ENCODE data around the gene ADAM23.

Gene ADAM23

DNA sequence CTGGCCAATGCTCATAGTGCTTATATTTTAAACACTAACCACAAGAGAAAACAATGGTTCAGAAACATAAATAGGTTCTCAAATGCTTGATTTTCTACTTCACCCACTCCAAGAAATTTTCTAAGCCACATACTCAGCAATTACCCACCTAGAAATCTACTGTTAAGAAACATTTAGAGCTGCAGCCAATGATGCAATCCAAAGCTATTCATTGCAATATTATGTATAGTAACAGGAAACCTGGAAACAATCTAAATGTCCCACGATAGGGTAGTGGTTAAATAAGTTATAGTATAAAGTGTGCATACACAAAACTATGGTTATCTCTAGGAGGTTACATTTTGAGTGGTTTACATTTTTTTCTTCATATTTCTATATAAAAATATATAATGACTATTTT lies 204.7 kb downstream of the ADAM23 start:
- no peak overlapping the region for H3K4me3 Mint-ChIP-seq

GRCh38 chr2:206657087-206657486 lies 213.8 kb downstream of the ADAM23 start:
- H3K27me3 Mint-ChIP-seq = peaks cover 13% of the 10 kb centered on the region
- DNase-seq (ENCODE audit: low spot score in 2 of 2) (no peak), ATAC-seq (replicated peaks; ENCODE audit: extremely low read depth, poor library complexity, severe bottlenecking) (no peak)
- no peaks in the 10 kb centered on the region for H3K36me3 Mint-ChIP-seq (ENCODE audit: insufficient read depth)
- no peak overlapping the region for H3K27ac Mint-ChIP-seq (ENCODE audit: low read depth)
- H3K9me3 Mint-ChIP-seq = no peaks in the 10 kb centered on the region
- no peak overlapping the region for H3K4me3 Mint-ChIP-seq
- H3K4me1 Mint-ChIP-seq = no peaks in the 10 kb centered on the region

More for the DNA sequence above, 204.7 kb downstream of the ADAM23 start:
- ATAC-seq (replicated peaks; ENCODE audit: extremely low read depth, poor library complexity, severe bottlenecking) (no peak), DNase-seq (ENCODE audit: low spot score in 2 of 2) (no peak)
- Mint-ChIP-seq H3K9me3 (no peaks in the 10 kb centered on the region), H3K27me3 (peaks cover 19% of the 10 kb centered on the region), H3K4me1 (no peaks in the 10 kb centered on the region), H3K36me3 (ENCODE audit: insufficient read depth) (no peaks in the 10 kb centered on the region), H3K27ac (ENCODE audit: low read depth) (no peak overlapping the region)

- Mint-ChIP-seq H3K4me1 (no peaks in the 10 kb centered on the region), H3K36me3 (ENCODE audit: insufficient read depth) (no peaks in the 10 kb centered on the region), H3K9me3 (no peaks in the 10 kb centered on the region), H3K4me3 (no peak overlapping the region), H3K27ac (ENCODE audit: low read depth) (no peak overlapping the region), H3K27me3 (peaks cover 68% of the 10 kb centered on the region)
- DNase-seq (ENCODE audit: low spot score in 2 of 2) = no peak
- ATAC-seq (replicated peaks; ENCODE audit: extremely low read depth, poor library complexity, severe bottlenecking) = no peak
These were observed 221.9 kb downstream of the ADAM23 start for GRCh38 chr2:206665251-206665650.

Measured in central memory CD8-positive, alpha-beta T cell (primary cell).